HFF-Myc (cell line): ENCODE data around the gene LRMDA.

Source experiments
- DNase-seq: peaks from one replicate; pipeline ENCODE4 v3.0.0-alpha.2; 2011; ENCODE audit warnings: low read depth; ENCODE audit errors: extremely low read depth
- H3K4me3 ChIP-seq: replicated peaks from 2 replicates; pipeline ENCODE4 v1.5.1; 2011; ENCODE audit warnings: low read depth, mild to moderate bottlenecking, control low read depth, low read length
- CTCF ChIP-seq: IDR thresholded peaks from 2 replicates; pipeline ENCODE4 v1.5.1; 2012; ENCODE audit warnings: mild to moderate bottlenecking, low read depth, low read length, control low read depth; ENCODE audit errors: missing control alignments

Gene LRMDA

GRCh38 chr10:76197293-76197692, 765.9 kb downstream of the LRMDA start:
- H3K4me3 ChIP-seq, result no peak overlapping the region
- no peak for DNase-seq
- TF ChIP-seq CTCF, result no peak

GRCh38 chr10:76198287-76199035, 767.0 kb downstream of the LRMDA start:
- no peak for DNase-seq
- H3K4me3 ChIP-seq, result no peak overlapping the region
- TF ChIP-seq CTCF, result no peak

- TF ChIP-seq CTCF, result no peak
- DNase-seq, result no peak
Observed at GRCh38 chr10:76201962-76202361, 770.5 kb downstream of the LRMDA start.

GRCh38 chr10:76202777-76203176, 771.4 kb downstream of the LRMDA start:
- H3K4me3 ChIP-seq, result no peak overlapping the region
- DNase-seq, result no peak
- TF ChIP-seq CTCF, result no peak

More at GRCh38 chr10:76201962-76202361, 770.5 kb downstream of the LRMDA start:
- H3K4me3 ChIP-seq, result no peak overlapping the region

- TF ChIP-seq CTCF, result no peak
- no peak overlapping the region for H3K4me3 ChIP-seq
- DNase-seq, result no peak
Observed at GRCh38 chr10:76205361-76205760, 773.9 kb downstream of the LRMDA start.

GRCh38 chr10:76206797-76207352, 775.5 kb downstream of the LRMDA start:
- DNase-seq, result no peak
- no peak for TF ChIP-seq CTCF
- no peak overlapping the region for H3K4me3 ChIP-seq

GRCh38 chr10:76209135-76209534, 777.7 kb downstream of the LRMDA start:
- DNase-seq, result no peak
- no peak for TF ChIP-seq CTCF
- no peak overlapping the region for H3K4me3 ChIP-seq
